Fibroblast of pulmonary artery (primary cell): ENCODE measurements around the gene TBC1D22B.
"Not testable (repeated sequence)": the region's sequence is repeated elsewhere in the genome, so short reads cannot be mapped to it uniquely, and the experiment has no call there.

Experiments used
- DNase-seq: peaks from one replicate; pipeline ENCODE4 v3.0.0-alpha.2; 2010; ENCODE audit warnings: low read depth
- H3K4me3 ChIP-seq: replicated peaks from 2 replicates; pipeline ENCODE4 v1.5.1; 2011; ENCODE audit warnings: low read depth, mild to moderate bottlenecking, control low read depth, low read length, moderate library complexity
- TF ChIP-seq, protein P1 (sequence below): IDR thresholded peaks from 2 replicates; pipeline ENCODE4 v1.5.1; 2011; ENCODE audit warnings: mild to moderate bottlenecking, control low read depth, low read length, inconsistent platforms; ENCODE audit errors: missing control alignments

TBC1D22B gene

GRCh38 chr6:37285861-37286311 lies 28.3 kb downstream of the TBC1D22B start:
- no peak for DNase-seq
- TF ChIP-seq, protein P1, sequence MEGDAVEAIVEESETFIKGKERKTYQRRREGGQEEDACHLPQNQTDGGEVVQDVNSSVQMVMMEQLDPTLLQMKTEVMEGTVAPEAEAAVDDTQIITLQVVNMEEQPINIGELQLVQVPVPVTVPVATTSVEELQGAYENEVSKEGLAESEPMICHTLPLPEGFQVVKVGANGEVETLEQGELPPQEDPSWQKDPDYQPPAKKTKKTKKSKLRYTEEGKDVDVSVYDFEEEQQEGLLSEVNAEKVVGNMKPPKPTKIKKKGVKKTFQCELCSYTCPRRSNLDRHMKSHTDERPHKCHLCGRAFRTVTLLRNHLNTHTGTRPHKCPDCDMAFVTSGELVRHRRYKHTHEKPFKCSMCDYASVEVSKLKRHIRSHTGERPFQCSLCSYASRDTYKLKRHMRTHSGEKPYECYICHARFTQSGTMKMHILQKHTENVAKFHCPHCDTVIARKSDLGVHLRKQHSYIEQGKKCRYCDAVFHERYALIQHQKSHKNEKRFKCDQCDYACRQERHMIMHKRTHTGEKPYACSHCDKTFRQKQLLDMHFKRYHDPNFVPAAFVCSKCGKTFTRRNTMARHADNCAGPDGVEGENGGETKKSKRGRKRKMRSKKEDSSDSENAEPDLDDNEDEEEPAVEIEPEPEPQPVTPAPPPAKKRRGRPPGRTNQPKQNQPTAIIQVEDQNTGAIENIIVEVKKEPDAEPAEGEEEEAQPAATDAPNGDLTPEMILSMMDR = no peak
- H3K4me3 ChIP-seq = no peak overlapping the region

DNA sequence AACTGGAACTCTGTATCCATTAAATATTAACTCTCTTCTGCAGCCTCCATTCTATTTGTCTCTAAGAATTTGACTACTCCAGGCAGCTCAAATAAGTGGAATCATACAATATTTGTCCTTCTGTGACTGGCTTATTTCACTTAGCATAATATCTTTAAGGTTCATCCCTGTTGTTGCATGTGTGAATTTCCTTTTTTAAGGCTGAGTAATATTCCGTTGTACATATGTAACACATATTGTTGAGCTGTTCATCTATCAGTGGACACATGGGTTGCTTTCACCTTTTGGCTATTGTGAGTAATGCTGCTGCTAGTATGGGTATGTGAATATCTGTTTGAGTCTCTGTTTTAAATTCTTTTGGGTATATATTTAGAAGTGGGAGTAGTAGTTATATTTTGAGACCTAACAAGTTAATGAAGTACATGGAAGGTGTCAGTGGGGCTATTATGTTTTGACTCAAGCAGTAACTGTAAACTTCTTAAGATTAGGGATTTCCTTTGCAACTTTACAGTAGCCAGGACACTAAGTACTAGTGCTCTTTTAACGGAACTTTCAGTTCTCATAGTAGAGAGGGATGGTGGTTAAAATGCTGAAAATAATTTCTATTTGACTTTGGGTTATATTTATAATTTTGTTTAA lies 30.1 kb downstream of the TBC1D22B start:
- DNase-seq = no peak
- TF ChIP-seq, protein P1 = no peak
- H3K4me3 ChIP-seq = no peak overlapping the region

GRCh38 chr6:37288247-37288646 lies 30.7 kb downstream of the TBC1D22B start:
- DNase-seq = no peak
- no peak overlapping the region for H3K4me3 ChIP-seq
- TF ChIP-seq, protein P1 = no peak

DNA sequence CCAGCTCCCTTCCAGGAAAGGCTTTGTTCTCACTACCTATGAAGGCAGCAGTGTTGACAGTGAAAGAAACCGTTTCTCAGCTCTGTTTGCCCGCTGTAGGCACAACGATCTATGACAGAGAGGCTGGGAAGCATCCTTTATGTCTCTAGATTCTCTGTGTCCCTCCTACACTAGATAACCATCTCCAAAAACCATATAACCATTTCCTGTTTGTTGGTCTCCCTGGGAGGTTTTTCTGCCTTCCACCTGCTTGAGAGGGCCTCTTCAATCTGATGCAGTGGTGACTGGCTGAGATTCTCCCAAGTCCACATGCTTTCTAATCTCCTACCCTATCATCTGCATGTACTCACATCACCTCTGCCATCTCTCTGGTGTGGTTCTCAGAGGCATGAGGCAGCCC lies 32.4 kb downstream of the TBC1D22B start:
- H3K4me3 ChIP-seq = no peak overlapping the region
- no peak for DNase-seq
- TF ChIP-seq, protein P1 = no peak

- H3K4me3 ChIP-seq = no peak overlapping the region
- no peak for DNase-seq
- TF ChIP-seq, protein P1 = no peak
Measured at GRCh38 chr6:37293426-37293825, 35.9 kb downstream of the TBC1D22B start.

DNA sequence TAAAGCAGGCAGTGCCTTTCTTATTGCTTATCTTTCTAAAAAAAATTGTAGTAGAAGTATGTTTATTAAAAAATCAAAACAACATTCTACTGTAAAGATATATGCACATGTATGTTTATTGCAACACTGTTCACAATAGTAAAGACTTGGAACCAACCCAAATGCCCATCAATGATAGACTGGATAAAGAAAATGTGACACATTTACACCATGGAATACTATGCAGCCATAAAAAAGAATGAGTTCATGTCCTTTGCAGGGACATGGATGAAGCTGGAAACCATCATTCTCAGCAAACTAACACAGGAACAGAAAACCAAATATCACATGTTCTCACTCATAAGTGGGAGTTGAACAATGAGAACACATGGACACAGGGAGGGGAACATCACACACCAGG lies 40.1 kb downstream of the TBC1D22B start:
- H3K4me3 ChIP-seq, DNase-seq: not testable (repeated sequence)

GRCh38 chr6:37298958-37299357 lies 41.4 kb downstream of the TBC1D22B start:
- no peak overlapping the region for H3K4me3 ChIP-seq
- no peak for DNase-seq
- TF ChIP-seq, protein P1 = no peak
